ENCODE results near the gene ZSCAN22.

ZSCAN22 gene

DNA sequence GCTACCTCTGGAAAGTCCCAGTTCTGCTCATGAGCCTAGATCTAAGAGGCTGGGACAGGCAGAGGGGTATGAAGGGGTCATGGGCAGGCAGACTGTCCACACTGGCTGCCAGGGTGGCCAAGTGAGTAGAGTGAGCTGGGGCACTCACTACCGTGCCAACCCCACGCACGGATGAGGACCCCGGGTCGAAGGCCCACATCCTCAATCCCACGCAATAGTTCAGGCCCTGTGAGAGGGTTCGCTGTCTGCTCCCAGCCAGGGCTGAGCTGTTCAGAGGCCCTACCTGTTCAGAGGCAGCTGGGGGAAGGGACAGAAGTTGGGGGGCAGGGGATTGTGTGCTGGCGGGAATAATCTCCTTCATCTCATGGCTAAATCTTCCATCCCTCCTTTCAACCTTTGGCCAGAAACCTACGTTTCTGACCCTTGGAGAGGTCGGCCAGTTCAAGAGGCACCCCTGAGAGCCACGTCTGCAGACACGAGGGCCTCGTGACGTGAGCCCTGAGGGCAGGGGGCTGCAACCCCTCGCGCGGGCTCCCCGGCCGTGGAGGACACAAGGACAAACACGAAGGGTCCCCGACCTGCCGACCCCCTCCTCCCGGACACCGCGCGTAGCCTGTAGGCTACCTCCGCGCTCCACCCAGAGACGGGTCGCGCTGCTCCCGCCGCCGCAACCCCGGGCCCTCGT, 59.2 kb downstream of the ZSCAN22 start:
- Histone ChIP-seq H3K4me3 (ENCODE audit: low read length) (peak overlapping the region; percentile 64), H3K79me2 (ENCODE audit: control insufficient read depth, insufficient read depth, low read length) (peaks cover 27% of the 10 kb centered on the region), H3K79me1 (ENCODE audit: low read length) (peaks cover 10% of the 10 kb centered on the region), H2BK120ac (ENCODE audit: low read depth, low read length) (no peak overlapping the region), H3K27ac (ENCODE audit: low read depth, low read length) (peak overlapping the region; percentile 87), H4K5ac (ENCODE audit: low read length) (peak overlapping the region; percentile 84), H2BK5ac (ENCODE audit: low read length) (peak overlapping the region; percentile 52), H3K27me3 (ENCODE audit: insufficient read depth, low read length, poor library complexity) (no peaks in the 10 kb centered on the region), H2AK5ac (ENCODE audit: low read length) (peak overlapping the region; percentile 57), H3K4me2 (ENCODE audit: low read length) (peak overlapping the region; percentile 49), H3K36me3 (ENCODE audit: control insufficient read depth, insufficient read depth, low read length) (peaks cover 9% of the 10 kb centered on the region), H3K23ac (ENCODE audit: low read length) (peak overlapping the region; percentile 52), H4K8ac (ENCODE audit: low read depth, low read length) (no peak overlapping the region), H3K56ac (ENCODE audit: low read length) (peak overlapping the region; percentile 98), H3K9ac (ENCODE audit: low read length) (peak overlapping the region; percentile 92), H3K4me1 (ENCODE audit: control insufficient read depth, low read depth, low read length) (peaks cover 6% of the 10 kb centered on the region), H3K18ac (ENCODE audit: low read length) (peak overlapping the region; percentile 51), H3K4ac (ENCODE audit: low read depth, low read length) (peak overlapping the region; percentile 94), H2BK15ac (replicated peaks; ENCODE audit: low read depth) (no peak overlapping the region)
- no CpG with 5 or more reads among the region's 36 CpGs for WGBS (ENCODE audit: extremely low coverage, insufficient coverage, low lambda C conversion rate)
- no peak for DNase-seq

DNA sequence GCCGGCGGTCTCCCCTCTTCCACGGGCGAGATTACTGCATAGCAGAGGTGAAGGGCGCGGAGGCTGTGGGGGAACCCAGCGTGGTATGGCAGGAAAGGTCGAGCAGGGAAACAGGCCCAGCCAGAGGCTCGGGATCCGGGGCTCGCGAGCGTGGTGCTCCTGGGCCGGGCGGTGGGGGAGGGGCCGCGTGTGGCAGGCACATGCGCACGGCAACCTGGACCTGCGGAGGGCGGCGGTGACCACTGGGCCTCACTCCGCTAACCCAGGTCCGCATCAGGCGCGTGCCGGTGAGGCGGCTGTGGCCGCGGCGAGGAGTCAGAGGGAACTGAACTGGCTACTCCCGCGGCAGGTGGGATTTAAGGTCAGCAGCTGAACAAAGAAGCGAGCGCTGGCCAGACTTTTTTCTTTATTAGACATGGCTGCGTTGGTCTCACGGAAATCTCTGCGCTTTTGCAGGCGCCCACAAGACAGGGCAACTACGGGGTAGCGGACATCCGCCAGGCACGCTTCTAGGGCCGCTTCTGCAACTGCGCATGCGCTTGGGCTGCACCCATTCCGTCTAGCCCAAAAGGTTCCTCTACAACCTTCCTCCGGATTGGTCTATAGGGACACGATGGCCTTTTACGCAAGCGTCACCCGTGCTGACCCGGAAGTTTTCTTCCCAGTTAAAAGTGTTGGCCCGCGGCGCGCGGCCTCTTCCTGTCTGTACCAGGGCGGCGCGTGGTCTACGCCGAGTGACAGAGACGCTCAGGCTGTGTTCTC, 60.0 kb downstream of the ZSCAN22 start, which contains the start of gene RPS5:
Gene RPS5, plus strand, starts transcription at position 694 of the 762 bp plus-strand sequence. CDS start 869 bp downstream, outside the sequence.
- Histone ChIP-seq H2BK120ac (ENCODE audit: low read depth, low read length) (no peak within 1 kb of the TSS), H3K4me1 (ENCODE audit: control insufficient read depth, low read depth, low read length) (peaks cover 6% of the 10 kb centered on the region), H3K4ac (ENCODE audit: low read depth, low read length) (peak within 1 kb of the TSS; percentile 94), H3K23ac (ENCODE audit: low read length) (peak within 1 kb of the TSS; percentile 52), H3K56ac (ENCODE audit: low read length) (peak within 1 kb of the TSS; percentile 98), H3K4me3 (ENCODE audit: low read length) (peak within 1 kb of the TSS; percentile 78), H3K9ac (ENCODE audit: low read length) (peak within 1 kb of the TSS; percentile 92), H3K18ac (ENCODE audit: low read length) (peak within 1 kb of the TSS; percentile 51), H3K36me3 (ENCODE audit: control insufficient read depth, insufficient read depth, low read length) (peaks cover 9% of the 10 kb centered on the region), H4K5ac (ENCODE audit: low read length) (no peak within 1 kb of the TSS), H3K79me2 (ENCODE audit: control insufficient read depth, insufficient read depth, low read length) (peaks cover 27% of the 10 kb centered on the region), H3K27me3 (ENCODE audit: insufficient read depth, low read length, poor library complexity) (no peaks in the 10 kb centered on the region), H3K27ac (ENCODE audit: low read depth, low read length) (peak within 1 kb of the TSS; percentile 87), H2BK5ac (ENCODE audit: low read length) (peak within 1 kb of the TSS; percentile 87), H3K79me1 (ENCODE audit: low read length) (peaks cover 10% of the 10 kb centered on the region), H3K4me2 (ENCODE audit: low read length) (peak within 1 kb of the TSS; percentile 49), H4K8ac (ENCODE audit: low read depth, low read length) (no peak within 1 kb of the TSS), H2BK15ac (replicated peaks; ENCODE audit: low read depth) (no peak within 1 kb of the TSS), H2AK5ac (ENCODE audit: low read length) (no peak within 1 kb of the TSS)
- no CpG with 5 or more reads among the region's 64 CpGs for WGBS (ENCODE audit: extremely low coverage, insufficient coverage, low lambda C conversion rate)
- peak; percentile 99 for DNase-seq

DNA sequence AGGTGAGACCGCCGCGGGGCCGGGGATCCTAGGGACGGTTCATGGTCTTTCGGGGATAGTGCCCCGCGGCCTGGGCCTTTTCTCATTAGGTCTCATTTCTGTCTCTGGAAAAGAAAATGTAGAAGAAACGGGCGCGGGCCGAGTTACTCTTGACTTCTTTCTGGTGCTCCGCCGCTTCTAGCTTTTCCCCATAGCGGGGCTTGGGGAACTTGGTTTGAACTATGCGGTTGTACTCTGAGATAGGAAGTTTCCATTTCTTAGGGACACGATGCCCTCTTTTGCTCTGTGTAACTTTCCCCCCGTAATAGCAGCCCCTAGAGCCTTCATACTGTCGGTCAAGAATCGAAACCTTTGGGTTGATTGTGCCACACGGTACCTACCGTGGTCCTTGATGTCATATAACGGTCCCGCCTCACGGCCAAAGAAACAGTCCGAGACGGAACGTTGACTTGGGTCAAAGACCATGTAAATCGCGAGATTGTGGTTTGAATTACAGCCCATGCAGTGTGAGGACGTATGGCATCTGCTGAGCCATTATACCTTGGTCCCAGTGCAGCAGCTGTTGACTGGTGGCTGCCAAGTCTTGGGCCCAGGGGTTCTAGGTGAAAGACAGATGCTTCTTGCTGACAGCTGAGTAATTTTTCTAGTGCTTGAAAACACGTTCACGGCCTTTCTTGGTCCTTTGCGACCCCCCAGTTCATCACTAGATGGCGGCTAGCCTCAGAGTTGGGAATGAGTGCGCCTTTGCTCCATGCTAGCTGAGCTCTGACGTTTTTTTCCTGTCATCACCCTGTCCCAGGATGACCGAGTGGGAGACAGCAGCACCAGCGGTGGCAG, 60.8 kb downstream of the ZSCAN22 start:
- H2AK5ac ChIP-seq (ENCODE audit: low read length), result no peak overlapping the region
- peaks cover 10% of the 10 kb centered on the region for H3K79me1 ChIP-seq (ENCODE audit: low read length)
- peak overlapping the region; percentile 34 for H3K4me2 ChIP-seq (ENCODE audit: low read length)
- peak overlapping the region; percentile 94 for H3K4ac ChIP-seq (ENCODE audit: low read depth, low read length)
- peak overlapping the region; percentile 85 for H3K56ac ChIP-seq (ENCODE audit: low read length)
- H2BK15ac ChIP-seq (replicated peaks; ENCODE audit: low read depth), result no peak overlapping the region
- WGBS (ENCODE audit: extremely low coverage, insufficient coverage, low lambda C conversion rate), result no CpG with 5 or more reads among the region's 39 CpGs
- H2BK120ac ChIP-seq (ENCODE audit: low read depth, low read length), result no peak overlapping the region
- H2BK5ac ChIP-seq (ENCODE audit: low read length), result no peak overlapping the region
- no peak overlapping the region for H3K27ac ChIP-seq (ENCODE audit: low read depth, low read length)
- H3K27me3 ChIP-seq (ENCODE audit: insufficient read depth, low read length, poor library complexity), result no peaks in the 10 kb centered on the region
- peak overlapping the region; percentile 89 for H3K9ac ChIP-seq (ENCODE audit: low read length)
- no peak overlapping the region for H4K8ac ChIP-seq (ENCODE audit: low read depth, low read length)
- H3K4me1 ChIP-seq (ENCODE audit: control insufficient read depth, low read depth, low read length), result peaks cover 6% of the 10 kb centered on the region
- DNase-seq, result peak; percentile 35
- H3K18ac ChIP-seq (ENCODE audit: low read length), result no peak overlapping the region
- peak overlapping the region; percentile 78 for H3K4me3 ChIP-seq (ENCODE audit: low read length)
- H4K5ac ChIP-seq (ENCODE audit: low read length), result no peak overlapping the region
- H3K23ac ChIP-seq (ENCODE audit: low read length), result no peak overlapping the region
- H3K79me2 ChIP-seq (ENCODE audit: control insufficient read depth, insufficient read depth, low read length), result peaks cover 27% of the 10 kb centered on the region
- peaks cover 9% of the 10 kb centered on the region for H3K36me3 ChIP-seq (ENCODE audit: control insufficient read depth, insufficient read depth, low read length)

DNA sequence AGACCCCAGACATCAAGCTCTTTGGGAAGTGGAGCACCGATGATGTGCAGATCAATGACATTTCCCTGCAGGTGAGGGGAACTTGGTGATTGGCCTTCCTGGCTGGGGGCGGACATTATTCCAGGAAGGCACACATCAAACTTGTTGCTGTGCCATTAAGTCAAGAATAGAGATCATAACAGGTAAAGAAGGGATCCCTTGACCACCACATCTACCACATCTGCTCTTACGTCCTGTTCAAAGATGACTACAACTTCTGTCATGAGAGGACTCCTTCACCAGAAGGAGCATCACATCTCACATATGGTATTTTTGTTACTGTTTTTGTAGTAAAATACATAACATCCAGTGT, 61.4 kb downstream of the ZSCAN22 start:
- Histone ChIP-seq H3K4me1 (ENCODE audit: control insufficient read depth, low read depth, low read length) (peaks cover 6% of the 10 kb centered on the region), H3K4me3 (ENCODE audit: low read length) (no peak overlapping the region), H3K4me2 (ENCODE audit: low read length) (peak overlapping the region; percentile 34), H3K36me3 (ENCODE audit: control insufficient read depth, insufficient read depth, low read length) (peaks cover 14% of the 10 kb centered on the region), H2BK120ac (ENCODE audit: low read depth, low read length) (no peak overlapping the region), H3K23ac (ENCODE audit: low read length) (no peak overlapping the region), H2AK5ac (ENCODE audit: low read length) (no peak overlapping the region), H3K18ac (ENCODE audit: low read length) (no peak overlapping the region), H3K4ac (ENCODE audit: low read depth, low read length) (no peak overlapping the region), H2BK15ac (replicated peaks; ENCODE audit: low read depth) (no peak overlapping the region), H4K5ac (ENCODE audit: low read length) (no peak overlapping the region), H3K56ac (ENCODE audit: low read length) (peak overlapping the region; percentile 85), H3K79me2 (ENCODE audit: control insufficient read depth, insufficient read depth, low read length) (peaks cover 27% of the 10 kb centered on the region), H3K27me3 (ENCODE audit: insufficient read depth, low read length, poor library complexity) (no peaks in the 10 kb centered on the region), H4K8ac (ENCODE audit: low read depth, low read length) (no peak overlapping the region), H3K9ac (ENCODE audit: low read length) (peak overlapping the region; percentile 89), H2BK5ac (ENCODE audit: low read length) (no peak overlapping the region), H3K27ac (ENCODE audit: low read depth, low read length) (no peak overlapping the region), H3K79me1 (ENCODE audit: low read length) (peaks cover 10% of the 10 kb centered on the region)
- no CpG with 5 or more reads among the region's 3 CpGs for whole genome bisulfite sequencing (ENCODE audit: extremely low coverage, insufficient coverage, low lambda C conversion rate)
- DNase-seq, result no peak

Data from mesendoderm (in vitro differentiated cells).